K562 (cell line): ENCODE data around the gene SLIT1. TPM values are rescaled to one million over a fixed set of nuclear protein-coding genes. Genes with fewer than 3 reads are reported as not detected.

Experiments
- ATAC-seq: fragments of 200-7000 bp; cut with Tn5 transposase; 3 replicates; pipeline ENCODE4 v1.9.1; 2020; ENCODE audit warnings: moderate library complexity
- BruUV-seq: library from RNA; stranded (reverse); fragments of 400-500 nt; replicated peaks from 2 replicates; lab custom pipeline; 2021; lab: Mats Ljungman, UMichigan
- CTCF ChIA-PET: fragments of 300-600 bp; formaldehyde crosslinking; extraction: SDS; loops from one replicate; lab custom pipeline; 2021; ENCODE audit warnings: low intra/inter-chr PET ratio; lab: Yijun Ruan, JAX
- POLR2A ChIA-PET: fragments of 300-600, 350-650 bp; sonication (Branson Sonifier 250); formaldehyde crosslinking; extraction: SDS; loops from one replicate; lab custom pipeline; 2021; ENCODE audit warnings: antibody characterized with exemption, inconsistent platforms; lab: Yijun Ruan, JAX
- DNase-seq, 4 experiments: peaks; one replicate each; pipeline versions ENCODE4 v3.0.0 to v3.0.0-alpha.2; 2011 to 2018; ENCODE audit warnings: low spot score in 3 of 4, mixed read lengths in 3 of 4; ENCODE audit errors: extremely low read depth in 1 of 4
- FAIRE-seq: peaks from 2 replicates; lab custom pipeline; 2011; peaks lifted over from hg19 to GRCh38; lab: Jason Lieb, UNC
- H2AFZ ChIP-seq: 2 replicates; pipeline ENCODE4 v1.6.0; 2011; ENCODE audit warnings: low read depth, low read length, control low read depth, inconsistent platforms
- H3K27ac ChIP-seq: fragments of 200-600 bp; 3 replicates; pipeline ENCODE4 v1.8.0; 2011; ENCODE audit warnings: low read depth, mild to moderate bottlenecking, control low read depth, inconsistent platforms, low read length, moderate library complexity, mixed read lengths; ENCODE audit errors: extremely low read depth
- H3K27me3 ChIP-seq, 2 experiments: fragments of 300-600 bp in 1 of 2; 2 replicates in 1 of 2; 3 replicates in 1 of 2; pipeline versions ENCODE4 v1.6.0 to v1.8.0; 2011; ENCODE audit warnings: inconsistent platforms in 2 of 2, low read length in 2 of 2, mild to moderate bottlenecking in 1 of 2, mixed read lengths in 1 of 2, moderate library complexity in 1 of 2; ENCODE audit not compliant: control insufficient read depth in 2 of 2, insufficient read depth in 2 of 2
- H3K36me3 ChIP-seq: fragments of 300-600 bp; 3 replicates; pipeline ENCODE4 v1.8.0; 2011; ENCODE audit warnings: mild to moderate bottlenecking, low read length, inconsistent platforms; ENCODE audit not compliant: control insufficient read depth, insufficient read depth
- H3K4me1 ChIP-seq, 2 experiments: fragments of 200-600 bp in 1 of 2; replicated peaks in 1 of 2; 2 replicates in 1 of 2; 3 replicates in 1 of 2; pipeline versions ENCODE4 v1.5.1 to v1.8.0; 2011; ENCODE audit warnings: inconsistent platforms in 2 of 2, low read length in 2 of 2, mild to moderate bottlenecking in 1 of 2, mixed read lengths in 1 of 2, moderate library complexity in 1 of 2; ENCODE audit not compliant: control insufficient read depth in 2 of 2, insufficient read depth in 2 of 2
- H3K4me2 ChIP-seq: 2 replicates; pipeline ENCODE4 v1.6.1; 2011; ENCODE audit warnings: low read length, control low read depth, inconsistent platforms, mixed read lengths; ENCODE audit not compliant: insufficient read depth
- H3K4me3 ChIP-seq: fragments of 200-600 bp; sonication (generic), shearing (Covaris generic); 2 replicates; pipeline ENCODE4 v1.5.1; 2016; ENCODE audit warnings: control low read depth, inconsistent platforms
- H3K79me2 ChIP-seq: fragments of 200-600 bp; 3 replicates; pipeline ENCODE4 v1.8.0; 2011; ENCODE audit warnings: low read length, inconsistent platforms; ENCODE audit not compliant: control insufficient read depth, insufficient read depth
- H3K9ac ChIP-seq, 2 experiments: 2 replicates each; pipeline versions ENCODE4 v1.6.0 to v1.6.1; 2011; ENCODE audit warnings: low read depth in 2 of 2, low read length in 2 of 2, control low read depth in 1 of 2, inconsistent platforms in 1 of 2, mild to moderate bottlenecking in 1 of 2, mixed read lengths in 1 of 2; ENCODE audit not compliant: insufficient read depth in 1 of 2
- H3K9me1 ChIP-seq: one replicate; pipeline ENCODE4 v1.6.0; 2011; ENCODE audit warnings: inconsistent platforms, mild to moderate bottlenecking, low read length, moderate library complexity; ENCODE audit not compliant: control insufficient read depth, insufficient read depth
- H3K9me3 ChIP-seq: replicated peaks from 2 replicates; pipeline ENCODE4 v1.5.1; 2011; ENCODE audit warnings: low read depth, low read length, inconsistent platforms; ENCODE audit not compliant: control insufficient read depth, insufficient read depth
- H4K20me1 ChIP-seq: replicated peaks from 2 replicates; pipeline ENCODE4 v1.6.1; 2011; ENCODE audit warnings: low read length, inconsistent platforms, mixed read lengths; ENCODE audit not compliant: control insufficient read depth, insufficient read depth
- C11orf30 ChIP-seq: fragments of 450-650 bp; IDR thresholded peaks from 2 replicates; pipeline ENCODE4 v1.6.1; 2016; ENCODE audit warnings: low read depth, mild to moderate bottlenecking
- GABPB1 ChIP-seq: sonication (generic); formaldehyde crosslinking; IDR thresholded peaks from 2 replicates; pipeline ENCODE4 v1.8.0; 2022; ENCODE audit warnings: mild to moderate bottlenecking, missing genetic modification reagents
- HMG20B ChIP-seq: fragments of 250-450 bp; sonication (Bioruptor Pico); IDR thresholded peaks from 2 replicates; pipeline ENCODE4 v1.5.0; 2021; ENCODE audit warnings: mild to moderate bottlenecking
- KLF6 ChIP-seq: fragments of 250-450 bp; sonication (Bioruptor Pico); IDR thresholded peaks from 2 replicates; pipeline ENCODE4 v1.4.0; 2020; ENCODE audit warnings: mild to moderate bottlenecking, moderate library complexity, borderline replicate concordance
- MAFF ChIP-seq: IDR thresholded peaks from 2 replicates; pipeline ENCODE4 v1.6.1; 2012; ENCODE audit warnings: low read length, improper control_type of control experiment
- MTF1 ChIP-seq: fragments of 250-450 bp; sonication (Bioruptor Pico); IDR thresholded peaks from 2 replicates; pipeline ENCODE4 v1.9.0; 2021; ENCODE audit warnings: moderate library complexity, mild to moderate bottlenecking, inconsistent platforms, borderline replicate concordance
- MXD1 ChIP-seq: fragments of 250-450 bp; sonication (Bioruptor Pico); IDR thresholded peaks from 2 replicates; pipeline ENCODE4 v1.8.0; 2021; ENCODE audit warnings: borderline replicate concordance, mild to moderate bottlenecking, moderate library complexity; ENCODE audit not compliant: poor library complexity, severe bottlenecking
- MYC ChIP-seq, 2 experiments: fragments of 250-450 bp in 1 of 2; sonication (Bioruptor Pico) in 1 of 2; IDR thresholded peaks; 2 replicates each; pipeline versions ENCODE4 v1.5.1 to v1.6.1; 2012 to 2021; ENCODE audit warnings: low read depth in 2 of 2, borderline replicate concordance in 1 of 2, improper control_type of control experiment in 1 of 2, low read length in 1 of 2, mild to moderate bottlenecking in 1 of 2, moderate library complexity in 1 of 2
- PCBP2 ChIP-seq: fragments of 200-400 bp; formaldehyde crosslinking; IDR thresholded peaks from 2 replicates; pipeline ENCODE4 v1.6.1; 2018; ENCODE audit warnings: low read length, low read depth, mild to moderate bottlenecking, moderate library complexity; ENCODE audit not compliant: poor library complexity, severe bottlenecking
- PHF20 ChIP-seq: fragments of 450-650 bp; IDR thresholded peaks from 2 replicates; pipeline ENCODE4 v1.6.1; 2018; ENCODE audit not compliant: partially characterized antibody
- POLR2H ChIP-seq: IDR thresholded peaks from 2 replicates; pipeline ENCODE4 v1.6.1; 2016; ENCODE audit warnings: missing genetic modification characterization, low read depth, mild to moderate bottlenecking, control low read depth, missing compliant biosample characterization, moderate library complexity
- RBM17 ChIP-seq: fragments of 200-400 bp; formaldehyde crosslinking; IDR thresholded peaks from 2 replicates; pipeline ENCODE4 v1.6.1; 2017; ENCODE audit warnings: low read depth, mild to moderate bottlenecking, low read length, borderline replicate concordance
- RBM34 ChIP-seq: fragments of 200-400 bp; formaldehyde crosslinking; IDR thresholded peaks from 2 replicates; pipeline ENCODE4 v1.6.1; 2018; ENCODE audit warnings: low read length, borderline replicate concordance; ENCODE audit not compliant: insufficient read depth
- SAFB ChIP-seq: fragments of 200-400 bp; formaldehyde crosslinking; IDR thresholded peaks from 2 replicates; pipeline ENCODE4 v1.6.1; 2017; ENCODE audit warnings: low read depth, low read length, borderline replicate concordance
- SLC30A9 ChIP-seq: fragments of 250-450 bp; sonication (Bioruptor Pico); IDR thresholded peaks from 2 replicates; pipeline ENCODE4 v1.8.0; 2022; ENCODE audit warnings: mild to moderate bottlenecking, moderate library complexity
- TAF1 ChIP-seq: IDR thresholded peaks from 2 replicates; pipeline ENCODE4 v1.6.1; 2011; ENCODE audit warnings: mild to moderate bottlenecking, low read length, moderate library complexity; ENCODE audit not compliant: insufficient read depth, control insufficient read depth, severe bottlenecking; ENCODE audit errors: extremely low read depth
- TCFL5 ChIP-seq: fragments of 250-450 bp; sonication (Bioruptor Pico); conservative IDR thresholded peaks from 2 replicates; pipeline ENCODE4 v1.6.1; 2021; ENCODE audit warnings: mild to moderate bottlenecking, moderate library complexity, matching md5 sums
- ZNF395 ChIP-seq: fragments of 200-800 bp; sonication (Bioruptor generic); IDR thresholded peaks from 2 replicates; pipeline ENCODE4 v1.6.1; 2017; ENCODE audit warnings: missing genetic modification characterization, missing compliant biosample characterization
- WGBS: fragments of 100-300 bp; shearing (Covaris generic); methylation state at CpG from one replicate; pipeline ENCODE4 v1.1.6; 2016; ENCODE audit warnings: low coverage, mixed read lengths; ENCODE audit not compliant: insufficient coverage; ENCODE audit errors: missing lambda C conversion rate; 5-methylcytosine and 5-hydroxymethylcytosine counted together
- in situ Hi-C: fragments of 300-500 bp; cut with MboI; formaldehyde crosslinking; loops from 4 replicates; pipeline ENCODE4 v1.15.0; 2018; ENCODE audit warnings: inconsistent platforms, mixed read lengths
- intact Hi-C: fragments of 100-400 bp; cut with micrococcal nuclease; formaldehyde crosslinking; loops from 2 replicates; pipeline ENCODE4 v1.14.2; 2022
- polyA plus RNA-seq, 8 experiments: library from polyadenylated mRNA; depleted of rRNA in 4 of 8; stranded (reverse) in 5 of 8; unstranded in 3 of 8; fragments of >200 nt; fragmentation: Nextera tagmentation in 2 of 8; fragmentation: Illumina TruSeq in 1 of 8; extraction: Ambion mirVana in 2 of 8; extraction: Trizol in 1 of 8; gene quantifications; 2 replicates each; pipeline versions ENCODE4 v1.2.1 to v1.2.3, GENCODE V29; 2011 to 2014; ENCODE audit warnings: inconsistent platforms in 1 of 8, missing spikeins in 1 of 8
- total RNA-seq, 7 experiments: library from RNA; depleted of rRNA in 6 of 7; stranded (reverse); fragments of >200 nt in 6 of 7; fragmentation: Illumina TruSeq in 2 of 7; extraction: Trizol in 2 of 7; gene quantifications; 2 replicates each; pipeline versions ENCODE4 v1.2.1 to v1.2.3, GENCODE V29; 2011 to 2021; ENCODE audit warnings: low replicate concordance in 1 of 7

SLIT1 gene
- total and polyA plus RNA-seq, 9 of the 15 experiments (the other 6 are each of a cell fraction or from before 2014, with no cell fraction given): 0.01 to 0.11 (median 0.04) TPM; not detected in 3

- TF ChIP-seq SAFB (no peak), MTF1 (CRISPR knock-in tag) (no peak), MYC (IDR thresholded peaks at IDR 0.05; ENCODE audit: low read depth, low read length) (no peak), MYC (CRISPR knock-in tag; IDR thresholded peaks at IDR 0.05; ENCODE audit: borderline replicate concordance, low read depth) (no peak), SLC30A9 (CRISPR knock-in tag) (no peak), C11orf30 (peak; percentile 78), MAFF (peak; percentile 80), RBM34 (no peak), KLF6 (no peak)
These were observed 198.5 kb downstream of the SLIT1 start (continued) for GRCh38 chr10:96987141-96987841.

GRCh38 chr10:96986200-96986856 lies 199.4 kb downstream of the SLIT1 start:
- ChIA-PET POLR2A (no interaction called here), CTCF (no interaction called here)
- no peak overlapping the region for H3K9ac ChIP-seq
- peaks cover 7% of the 10 kb centered on the region; the same call in 2 of the 3 replicates for H3K36me3 ChIP-seq
- H3K79me2 ChIP-seq: no peaks in the 10 kb centered on the region
- no peaks in the 10 kb centered on the region for H3K27me3 ChIP-seq
- H4K20me1 ChIP-seq: no peaks in the 10 kb centered on the region
- H3K4me1 ChIP-seq: no peaks in the 10 kb centered on the region; a peak in 1 of 5 replicates
- intact Hi-C loops: no loop called here
- H3K27ac ChIP-seq: no peak overlapping the region
- no peak overlapping the region for H3K4me3 ChIP-seq
- no peaks in the 10 kb centered on the region for H3K9me1 ChIP-seq
- in situ Hi-C loops: no loop called here
- no peaks in the 10 kb centered on the region for H3K9me3 ChIP-seq
- H2AFZ ChIP-seq: no peak overlapping the region
- 83% methylated on average over 5 of the region's 6 CpGs for WGBS
- FAIRE-seq: no peak
- no peak for ATAC-seq
- no peak for DNase-seq
- no TSS peak for BruUV-seq
- H3K4me2 ChIP-seq: no peak overlapping the region
- TF ChIP-seq POLR2H (tag) (no peak), MXD1 (no peak), ZNF395 (no peak), TCFL5 (CRISPR knock-in tag) (no peak), PCBP2 (no peak), GABPB1 (CRISPR knock-in tag) (no peak), RBM17 (no peak), TAF1 (no peak), HMG20B (no peak), PHF20 (no peak)
